ENCODE measurements around the gene CGN.

Gene CGN

DNA sequence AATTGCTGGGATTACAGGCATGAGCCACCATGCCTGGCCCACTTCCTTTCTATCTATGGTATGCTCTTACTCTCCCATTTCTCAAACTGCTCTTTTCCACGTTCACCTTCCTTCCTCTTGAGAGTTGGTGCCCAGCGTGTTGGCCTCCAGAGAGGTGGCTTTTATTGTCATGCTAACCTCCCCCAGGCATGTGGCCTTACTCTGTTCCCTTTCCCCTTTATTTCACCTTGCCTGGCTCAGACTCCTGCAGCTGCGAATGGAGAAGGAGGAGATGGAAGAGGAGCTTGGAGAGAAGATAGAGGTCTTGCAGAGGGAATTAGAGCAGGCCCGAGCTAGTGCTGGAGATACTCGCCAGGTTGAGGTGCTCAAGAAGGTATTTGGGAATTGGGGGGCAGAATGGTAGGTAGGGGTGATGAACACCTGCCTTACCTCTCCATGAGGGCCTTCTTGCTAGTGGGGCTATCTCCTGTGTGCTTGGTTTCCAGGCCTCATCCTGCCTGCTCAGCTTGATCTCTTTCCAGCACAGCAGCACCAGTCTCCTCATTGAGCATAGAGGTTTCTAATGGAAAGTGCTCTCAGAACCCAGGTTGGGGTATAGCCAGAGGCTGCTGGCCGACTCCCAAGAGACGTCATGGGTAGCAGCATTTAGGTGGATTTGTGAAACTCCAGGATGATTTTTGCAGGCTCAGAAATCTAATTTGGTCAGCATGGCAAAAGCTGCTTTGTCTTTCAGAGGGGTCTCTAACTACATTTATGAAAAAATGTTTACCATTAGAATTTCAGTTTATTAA lies 15.7 kb downstream of the CGN start:
- DNase-seq (ENCODE audit: low read depth in 2 of 2): no peak

DNA sequence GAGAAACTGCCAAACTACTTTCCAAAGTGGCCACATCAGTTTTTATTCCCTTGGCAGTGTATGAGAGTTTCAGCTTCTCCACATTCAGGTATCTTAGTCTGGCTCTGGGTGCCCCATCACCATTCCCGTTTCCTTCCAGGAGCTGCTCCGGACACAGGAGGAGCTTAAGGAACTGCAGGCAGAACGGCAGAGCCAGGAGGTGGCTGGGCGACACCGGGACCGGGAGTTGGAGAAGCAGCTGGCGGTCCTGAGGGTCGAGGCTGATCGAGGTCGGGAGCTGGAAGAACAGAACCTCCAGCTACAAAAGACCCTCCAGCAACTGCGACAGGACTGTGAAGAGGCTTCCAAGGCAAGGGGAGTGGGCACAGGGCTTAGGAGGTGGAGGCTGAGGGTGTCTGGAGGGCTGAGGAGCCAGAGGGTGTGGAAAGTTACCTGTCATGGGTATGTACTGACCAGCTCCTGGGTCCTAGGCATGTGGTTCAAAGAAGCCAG lies 18.1 kb downstream of the CGN start:
- no peak for DNase-seq (ENCODE audit: low read depth in 2 of 2)

DNA sequence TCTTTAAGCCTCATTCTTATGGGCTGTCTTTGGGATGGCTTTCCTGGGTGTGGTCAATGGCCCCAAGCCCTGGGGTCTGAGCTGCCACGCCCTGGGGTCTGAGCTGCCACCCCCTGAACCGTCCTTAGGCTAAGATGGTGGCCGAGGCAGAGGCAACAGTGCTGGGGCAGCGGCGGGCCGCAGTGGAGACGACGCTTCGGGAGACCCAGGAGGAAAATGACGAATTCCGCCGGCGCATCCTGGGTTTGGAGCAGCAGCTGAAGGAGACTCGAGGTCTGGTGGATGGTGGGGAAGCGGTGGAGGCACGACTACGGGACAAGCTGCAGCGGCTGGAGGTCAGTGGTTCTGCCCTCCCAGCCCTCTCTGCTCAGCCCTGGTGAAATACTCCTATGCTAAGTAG lies 18.6 kb downstream of the CGN start:
- no peak for DNase-seq (ENCODE audit: low read depth in 2 of 2)

DNA sequence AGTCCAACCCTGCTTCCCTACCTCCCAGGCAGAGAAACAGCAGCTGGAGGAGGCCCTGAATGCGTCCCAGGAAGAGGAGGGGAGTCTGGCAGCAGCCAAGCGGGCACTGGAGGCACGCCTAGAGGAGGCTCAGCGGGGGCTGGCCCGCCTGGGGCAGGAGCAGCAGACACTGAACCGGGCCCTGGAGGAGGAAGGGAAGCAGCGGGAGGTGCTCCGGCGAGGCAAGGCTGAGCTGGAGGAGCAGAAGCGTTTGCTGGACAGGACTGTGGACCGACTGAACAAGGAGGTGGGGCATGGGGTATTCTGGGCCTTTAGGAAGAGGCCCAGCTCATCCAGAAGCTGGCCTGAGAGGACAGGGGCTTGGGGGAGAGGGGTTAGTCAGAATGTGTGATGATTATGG lies 19.3 kb downstream of the CGN start:
- no peak for DNase-seq (ENCODE audit: low read depth in 2 of 2)

DNA sequence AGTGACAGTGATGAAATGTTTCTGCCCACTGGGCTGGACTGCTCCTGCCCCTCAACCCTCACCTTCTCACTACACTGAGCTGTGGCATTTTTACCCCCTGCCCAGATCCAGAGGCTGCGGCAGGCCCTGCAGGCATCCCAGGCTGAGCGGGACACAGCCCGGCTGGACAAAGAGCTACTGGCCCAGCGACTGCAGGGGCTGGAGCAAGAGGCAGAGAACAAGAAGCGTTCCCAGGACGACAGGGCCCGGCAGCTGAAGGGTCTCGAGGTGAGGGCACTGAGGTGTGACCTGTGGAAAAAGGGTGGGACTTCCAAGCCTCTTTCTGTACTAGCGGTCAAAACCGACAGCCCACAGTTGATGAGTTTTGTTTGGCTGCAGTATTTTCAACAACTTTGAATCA lies 22.7 kb downstream of the CGN start:
- no peak for DNase-seq (ENCODE audit: low read depth in 2 of 2)

DNA sequence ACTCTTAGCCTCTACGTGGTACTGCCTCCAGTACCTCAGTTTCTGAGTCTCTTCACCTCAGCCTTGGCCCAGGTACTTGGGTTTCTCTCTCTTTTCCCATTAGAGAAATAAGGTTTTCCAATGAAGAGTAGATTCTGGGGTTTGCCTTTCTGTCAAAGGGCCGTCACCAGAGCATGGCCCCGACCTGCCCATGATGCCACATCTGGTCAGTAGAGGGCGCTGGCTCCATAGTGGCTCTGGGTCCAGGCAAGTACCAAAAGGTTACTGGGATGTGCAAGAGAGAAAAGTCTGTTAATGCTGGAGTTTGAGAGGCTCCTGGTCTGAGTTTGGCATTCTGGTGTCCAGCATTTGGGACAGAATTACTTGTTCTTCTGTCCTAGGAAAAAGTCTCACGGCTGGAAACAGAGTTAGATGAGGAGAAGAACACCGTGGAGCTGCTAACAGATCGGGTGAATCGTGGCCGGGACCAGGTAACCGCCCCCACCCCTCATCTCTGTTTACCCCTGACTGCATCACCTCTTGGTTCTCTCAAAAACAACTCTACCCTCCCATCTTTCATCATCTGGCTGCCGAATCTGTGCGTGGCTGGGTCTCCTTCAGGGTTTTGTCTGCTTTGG lies 23.6 kb downstream of the CGN start:
- peak; percentile 46 to 60 for DNase-seq (ENCODE audit: low read depth in 2 of 2)

DNA sequence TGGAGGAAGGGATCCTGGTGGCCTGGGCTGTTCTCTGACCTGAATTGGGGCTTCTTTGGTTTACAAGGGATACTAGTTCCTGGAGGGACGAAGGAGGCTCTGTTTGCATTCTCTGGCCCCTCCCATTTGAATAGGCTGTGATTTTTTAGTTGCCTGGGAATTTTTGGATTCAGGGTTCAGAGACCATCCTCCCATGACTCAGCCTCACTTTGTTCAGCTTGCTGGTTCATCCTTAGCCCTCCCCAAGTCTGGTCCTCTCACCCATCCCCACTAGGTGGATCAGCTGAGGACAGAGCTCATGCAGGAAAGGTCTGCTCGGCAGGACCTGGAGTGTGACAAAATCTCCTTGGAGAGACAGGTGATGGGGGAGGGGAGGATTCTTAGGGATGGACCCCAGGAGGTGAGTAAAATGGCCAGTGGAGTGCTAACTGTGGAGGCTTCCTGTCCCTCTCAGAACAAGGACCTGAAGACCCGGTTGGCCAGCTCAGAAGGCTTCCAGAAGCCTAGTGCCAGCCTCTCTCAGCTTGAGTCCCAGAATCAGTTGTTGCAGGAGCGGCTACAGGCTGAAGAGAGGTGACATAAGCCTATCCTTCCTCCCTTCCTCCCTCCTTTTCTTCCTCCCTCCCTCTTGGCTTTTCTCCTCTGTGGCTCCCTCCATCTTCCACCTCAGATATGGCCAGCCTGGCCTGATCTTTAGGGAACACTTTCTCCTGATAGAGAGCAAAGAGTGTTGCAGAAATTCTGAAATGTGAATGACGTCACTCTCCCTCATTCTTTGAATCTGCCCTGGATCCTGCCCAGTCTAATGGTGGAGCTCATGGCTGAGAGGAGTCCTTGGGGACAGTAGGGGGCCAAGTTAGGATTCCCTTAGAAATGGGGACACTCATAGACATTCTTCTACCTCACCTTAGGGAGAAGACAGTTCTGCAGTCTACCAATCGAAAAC lies 24.4 kb downstream of the CGN start:
- DNase-seq (ENCODE audit: low read depth in 2 of 2): no peak

DNA sequence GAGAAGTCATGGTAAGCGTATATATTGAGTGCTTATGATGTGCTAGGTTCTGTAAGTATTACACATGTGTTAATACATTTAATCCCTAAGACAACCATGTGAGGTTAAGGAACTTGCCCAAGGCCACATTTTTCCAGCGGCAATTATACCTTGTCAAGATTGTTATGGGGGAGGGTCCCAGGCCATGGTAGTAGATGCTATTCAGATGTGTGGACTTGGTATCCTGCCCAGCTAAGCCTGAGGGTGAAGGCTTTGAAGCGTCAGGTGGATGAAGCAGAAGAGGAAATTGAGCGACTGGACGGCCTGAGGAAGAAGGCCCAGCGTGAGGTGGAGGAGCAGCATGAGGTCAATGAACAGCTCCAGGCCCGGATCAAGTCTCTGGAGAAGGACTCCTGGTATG lies 25.3 kb downstream of the CGN start:
- no peak for DNase-seq (ENCODE audit: low read depth in 2 of 2)

DNA sequence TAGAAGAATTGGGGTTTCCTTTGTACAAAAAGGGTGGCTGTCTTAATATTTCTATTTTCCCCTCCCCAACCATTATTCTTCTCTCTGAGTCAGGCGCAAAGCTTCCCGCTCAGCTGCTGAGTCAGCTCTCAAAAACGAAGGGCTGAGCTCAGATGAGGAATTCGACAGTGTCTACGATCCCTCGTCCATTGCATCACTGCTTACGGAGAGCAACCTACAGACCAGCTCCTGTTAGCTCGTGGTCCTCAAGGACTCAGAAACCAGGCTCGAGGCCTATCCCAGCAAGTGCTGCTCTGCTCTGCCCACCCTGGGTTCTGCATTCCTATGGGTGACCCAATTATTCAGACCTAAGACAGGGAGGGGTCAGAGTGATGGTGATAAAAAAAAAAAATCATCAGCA lies 25.9 kb downstream of the CGN start:
- no peak for DNase-seq (ENCODE audit: low read depth in 2 of 2)

DNA sequence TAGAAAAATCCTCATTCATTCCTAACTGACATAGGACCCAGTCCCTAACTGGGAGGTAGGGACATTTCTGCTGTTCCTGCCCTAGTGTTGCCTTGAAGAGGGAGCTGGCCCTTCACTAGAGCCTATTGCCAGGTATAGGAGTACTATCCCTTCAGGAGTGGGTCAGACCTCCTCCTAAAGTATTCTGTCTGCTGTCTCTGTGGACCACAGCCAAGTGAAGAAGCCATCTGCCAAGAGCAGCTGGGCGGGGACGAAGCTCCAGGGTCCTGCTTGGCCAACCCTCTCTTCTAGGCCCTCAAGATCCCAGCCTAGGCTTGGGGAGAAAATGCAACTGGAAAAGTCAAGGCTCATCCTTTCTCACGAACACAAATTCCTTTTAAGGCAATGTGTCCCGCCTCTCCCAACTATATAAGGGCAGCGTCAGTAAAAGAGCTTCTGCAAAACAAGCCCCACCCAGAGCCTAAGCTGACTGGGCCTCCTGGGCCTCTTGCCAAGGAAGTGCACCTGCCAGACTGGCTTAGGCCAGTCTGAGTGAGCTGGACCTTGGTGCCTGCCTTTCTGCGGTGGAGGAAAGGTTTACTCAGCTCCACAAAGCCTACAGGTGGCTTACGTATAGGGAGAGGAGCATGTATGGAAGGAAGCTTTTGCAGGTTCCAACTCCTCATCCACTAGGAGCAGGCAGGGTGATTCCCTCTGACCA lies 28.3 kb downstream of the CGN start:
- no peak for DNase-seq (ENCODE audit: low read depth in 2 of 2)

DNA sequence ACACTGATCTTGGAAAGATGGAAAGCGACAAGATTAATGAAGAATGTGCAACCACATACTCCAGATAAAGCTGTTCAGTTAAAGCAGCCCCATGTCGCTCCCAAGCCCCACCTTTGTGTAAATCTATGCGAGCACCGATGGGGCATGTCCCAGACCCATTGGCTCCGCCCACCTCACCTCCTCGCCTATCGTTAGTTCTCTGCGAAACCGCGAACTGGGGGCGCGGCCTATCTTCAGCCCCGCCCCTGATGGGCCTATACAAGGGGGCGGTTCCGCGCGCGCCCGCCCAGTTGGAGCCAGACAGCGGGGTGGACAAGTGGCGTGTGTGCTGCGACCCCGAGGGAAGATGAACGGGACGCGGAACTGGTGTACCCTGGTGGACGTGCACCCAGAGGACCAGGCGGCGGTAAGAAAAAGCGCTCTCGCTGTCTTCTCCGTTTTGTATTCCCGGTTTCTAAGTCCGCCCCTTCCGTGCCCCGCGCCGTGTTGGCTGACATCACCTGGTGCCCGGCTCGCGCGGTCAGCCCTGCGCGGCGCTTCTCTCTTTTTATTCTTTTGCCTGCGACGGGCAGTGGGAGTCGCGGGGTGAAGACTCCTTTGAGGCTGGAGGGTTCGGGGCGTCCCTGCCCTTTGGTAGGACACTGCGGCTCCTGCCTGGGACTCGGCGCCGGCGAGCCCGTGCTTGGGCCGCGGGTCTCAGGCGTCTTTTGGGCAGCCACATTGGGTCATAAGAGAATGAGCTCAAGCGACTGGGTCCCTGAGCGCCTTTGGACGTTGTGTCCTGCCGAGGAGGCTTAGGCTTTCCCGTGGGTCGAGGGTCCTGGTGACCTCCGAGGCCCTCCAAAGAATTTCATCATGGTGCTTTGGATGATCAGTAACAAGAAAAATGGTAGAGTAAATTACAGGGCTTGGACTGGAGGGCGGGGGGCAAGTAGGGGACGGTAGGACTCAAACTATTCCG lies 29.1 kb downstream of the CGN start, which contains the start of gene TUFT1:
Gene TUFT1, plus strand, starts transcription at position 289 of the 961 bp plus-strand sequence. Its CDS starts 58 bp downstream, at position 347.
- DNase-seq (ENCODE audit: low read depth in 2 of 2): peak; percentile 87 to 89

DNA sequence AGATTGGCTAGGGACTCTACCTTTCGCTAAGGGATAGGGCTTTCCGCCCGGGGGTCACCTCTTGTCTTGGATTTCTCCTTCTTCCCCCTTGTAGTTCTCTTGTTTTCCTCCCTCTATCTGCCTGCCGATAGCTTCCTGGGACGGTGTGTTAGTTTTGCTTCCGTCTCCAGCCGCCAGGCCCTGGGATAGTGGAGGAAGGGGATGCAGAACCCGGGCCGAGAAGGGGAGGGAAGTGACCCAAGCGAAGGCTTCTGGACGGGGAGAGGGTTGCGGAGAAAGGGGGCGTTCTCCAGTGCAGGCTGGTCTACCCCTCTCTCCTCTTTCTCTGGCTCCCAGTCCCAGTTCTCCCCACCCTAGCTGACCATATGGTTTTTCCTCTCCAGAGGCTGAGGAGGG lies 29.8 kb downstream of the CGN start:
- no peak for DNase-seq (ENCODE audit: low read depth in 2 of 2)

DNA sequence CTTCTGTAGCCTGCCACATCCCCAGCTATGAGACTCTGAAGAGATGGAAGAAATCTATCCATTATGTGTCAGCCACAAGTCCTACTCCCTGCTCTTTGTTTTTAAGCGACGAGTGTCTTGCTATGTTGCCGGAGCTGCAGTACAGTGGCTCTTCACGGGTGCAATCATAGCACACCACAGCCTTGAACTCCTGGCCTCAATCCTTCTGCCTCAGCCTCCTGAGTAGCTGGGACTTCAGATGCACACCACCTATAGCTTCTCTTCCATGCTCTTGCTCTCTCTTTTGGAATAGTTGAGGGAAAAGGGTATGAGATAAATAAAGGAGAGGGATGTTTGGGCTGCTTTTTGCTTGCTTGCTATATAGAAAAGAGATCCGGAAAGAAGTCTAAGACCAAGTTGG lies 30.6 kb downstream of the CGN start:
- DNase-seq (ENCODE audit: low read depth in 2 of 2): no peak

DNA sequence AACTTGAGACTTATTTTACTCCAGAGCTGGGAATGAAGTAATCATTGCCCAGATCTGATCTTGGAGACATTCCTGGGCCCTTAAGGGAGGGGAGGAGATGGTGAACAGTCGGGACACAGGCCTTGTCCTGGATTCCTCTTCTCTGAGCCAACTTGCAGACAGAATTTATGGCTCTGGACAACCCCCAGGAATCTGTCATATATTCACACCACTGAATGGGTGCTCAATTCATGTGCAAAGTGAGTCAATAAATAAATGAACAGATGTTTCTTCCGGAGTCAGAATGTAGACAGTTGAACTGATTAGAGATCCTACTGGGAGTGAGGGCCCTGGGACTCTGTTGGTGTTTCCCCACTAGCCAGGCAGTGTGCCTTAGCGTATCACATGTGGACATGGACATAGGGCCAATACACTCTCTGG lies 31.5 kb downstream of the CGN start:
- no peak for DNase-seq (ENCODE audit: low read depth in 2 of 2)

DNA sequence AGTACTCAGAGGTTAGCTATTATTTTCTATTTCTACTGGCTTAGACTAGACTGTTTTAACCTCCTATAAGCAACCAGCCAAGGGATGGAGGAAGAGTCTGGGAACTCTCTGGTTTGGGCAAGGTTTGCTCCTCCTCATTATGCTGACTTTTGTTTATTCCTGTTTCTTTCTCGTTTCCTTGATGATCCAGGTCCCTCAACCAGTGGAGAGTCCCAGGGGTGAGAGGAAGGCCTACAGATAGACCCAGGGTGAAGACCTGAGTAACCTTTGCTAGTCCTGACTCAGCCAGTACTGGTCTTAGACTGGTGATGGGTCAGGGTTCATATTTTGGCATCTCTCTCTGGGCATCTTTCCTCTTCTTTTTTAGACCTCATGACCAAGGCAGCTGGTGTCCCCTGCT lies 34.4 kb downstream of the CGN start:
- DNase-seq (ENCODE audit: low read depth in 2 of 2): no peak

DNA sequence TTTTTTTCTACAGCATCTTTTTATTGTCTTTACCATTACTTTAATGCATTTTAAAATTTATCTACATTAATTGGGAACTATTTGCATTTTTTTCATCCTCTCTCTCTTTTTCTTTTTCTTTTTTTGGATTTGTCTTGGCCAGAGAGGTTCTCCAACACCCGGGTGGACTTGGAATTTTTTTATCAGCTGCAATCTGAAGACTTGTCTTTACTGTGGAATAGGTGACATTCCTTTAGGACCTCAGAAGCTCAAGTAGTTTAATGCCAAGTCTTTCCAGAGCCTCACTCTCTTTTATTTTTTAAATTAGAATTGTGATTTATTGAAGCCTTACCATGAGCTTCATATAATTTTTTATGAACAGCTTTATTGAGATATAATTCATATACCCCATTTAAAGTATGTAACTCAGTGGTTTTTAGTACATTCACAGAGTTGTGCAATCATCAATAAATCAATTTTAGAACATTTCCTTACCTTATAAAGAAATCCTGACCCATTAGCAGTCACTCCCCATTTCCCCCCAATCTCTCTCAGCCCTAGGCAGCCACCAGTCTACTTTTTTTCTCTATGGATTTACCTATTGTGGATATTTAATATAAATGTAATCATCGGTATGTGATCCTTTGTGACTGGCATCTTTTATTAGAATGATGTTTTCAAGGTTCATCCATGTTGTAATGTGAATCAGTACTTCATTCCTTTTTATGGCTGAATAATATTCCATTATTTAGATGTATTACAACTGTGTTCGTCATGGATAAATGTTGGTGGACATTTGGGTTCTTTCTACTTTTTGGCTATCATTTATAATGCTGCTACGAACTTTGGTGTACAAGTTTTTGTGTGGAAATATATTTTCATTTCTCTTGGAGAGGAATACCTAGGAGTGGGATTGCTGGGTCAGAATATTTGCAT lies 35.1 kb downstream of the CGN start:
- no peak for DNase-seq (ENCODE audit: low read depth in 2 of 2)

DNA sequence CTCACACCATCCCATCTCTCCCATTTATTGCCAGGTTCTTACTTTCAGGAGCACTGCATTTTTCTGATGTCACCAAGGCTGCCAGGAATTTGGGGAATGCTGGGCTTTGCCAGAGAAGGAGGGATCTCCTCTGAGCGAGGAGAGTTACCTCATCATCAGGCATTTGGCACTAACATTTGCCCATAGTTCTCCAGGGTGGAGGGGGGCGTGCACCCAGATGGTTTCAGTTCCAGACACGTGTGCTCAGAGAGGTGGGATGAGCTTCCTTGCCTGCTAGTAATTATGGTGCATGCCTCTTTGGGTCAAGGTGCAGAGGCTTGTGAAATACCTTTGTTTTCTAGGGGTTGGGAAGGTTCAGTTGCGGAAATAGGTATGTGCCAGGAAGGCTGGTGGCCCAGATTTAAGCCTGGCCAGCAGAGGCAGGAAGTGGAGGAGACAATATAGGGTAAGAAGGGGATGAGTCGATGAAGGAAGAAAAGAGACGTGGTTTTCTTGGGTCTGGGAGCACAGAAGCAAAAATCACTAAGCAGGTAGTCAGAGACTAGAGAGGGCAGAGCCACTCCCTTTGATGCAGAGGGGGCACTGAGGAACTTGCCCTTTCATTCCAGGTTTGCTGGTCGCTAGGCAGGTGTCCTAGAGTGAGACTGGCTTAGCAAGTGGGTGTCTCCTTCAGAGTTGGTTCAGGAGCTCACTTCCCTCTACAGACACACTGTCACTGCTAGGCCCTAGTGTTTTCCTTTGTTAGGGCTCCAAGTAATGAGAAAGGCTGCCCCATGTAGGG lies 36.1 kb downstream of the CGN start:
- DNase-seq (ENCODE audit: low read depth in 2 of 2): no peak

DNA sequence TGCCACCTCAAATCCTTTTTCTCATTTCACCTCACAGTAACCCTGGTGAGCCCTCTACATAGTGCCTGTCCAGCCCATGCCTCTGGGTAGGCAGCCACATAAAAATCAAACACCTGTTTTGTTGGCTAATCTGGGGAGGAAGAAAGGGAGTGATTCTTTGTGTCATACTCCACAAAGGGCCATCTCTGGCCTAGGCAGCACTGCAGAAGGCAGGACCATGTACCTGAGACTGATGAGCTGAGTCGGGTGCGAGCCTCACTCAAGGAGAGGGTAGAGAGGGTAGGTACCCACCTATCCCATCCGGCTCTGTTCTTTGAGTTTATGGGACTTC lies 36.7 kb downstream of the CGN start:
- DNase-seq (ENCODE audit: low read depth in 2 of 2): no peak

DNA sequence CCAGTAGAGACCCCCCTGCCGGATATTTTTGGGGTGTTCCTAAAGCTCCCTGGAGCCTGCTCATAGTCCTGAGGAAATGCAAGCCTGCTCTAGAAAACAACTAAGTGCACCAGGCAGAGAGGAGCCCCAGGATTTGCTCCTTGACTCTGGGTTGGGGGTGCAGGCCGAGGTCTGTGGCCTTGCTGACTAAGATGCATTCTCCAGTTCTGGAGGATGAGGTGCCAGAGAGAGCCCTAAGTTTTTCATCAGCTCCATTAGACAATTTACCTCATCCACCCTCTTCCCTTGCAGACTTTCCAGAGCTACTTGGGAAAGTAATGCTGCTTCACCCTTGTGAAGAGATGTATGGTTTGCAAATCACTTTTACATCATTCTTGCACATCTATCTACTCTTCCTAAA lies 38.0 kb downstream of the CGN start:
- DNase-seq (ENCODE audit: low read depth in 2 of 2): no peak
